Islet of Langerhans (tissue), 1 donor: ENCODE data around the gene SNCG.
"Not testable (repeated sequence)": the region's sequence is repeated elsewhere in the genome, so short reads cannot be mapped to it uniquely, and the experiment has no call there.

ENCODE experiments used
- FAIRE-seq: peaks from one replicate; lab custom pipeline; 2011; peaks lifted over from hg19 to GRCh38; lab: Jason Lieb, UNC

SNCG gene

DNA sequence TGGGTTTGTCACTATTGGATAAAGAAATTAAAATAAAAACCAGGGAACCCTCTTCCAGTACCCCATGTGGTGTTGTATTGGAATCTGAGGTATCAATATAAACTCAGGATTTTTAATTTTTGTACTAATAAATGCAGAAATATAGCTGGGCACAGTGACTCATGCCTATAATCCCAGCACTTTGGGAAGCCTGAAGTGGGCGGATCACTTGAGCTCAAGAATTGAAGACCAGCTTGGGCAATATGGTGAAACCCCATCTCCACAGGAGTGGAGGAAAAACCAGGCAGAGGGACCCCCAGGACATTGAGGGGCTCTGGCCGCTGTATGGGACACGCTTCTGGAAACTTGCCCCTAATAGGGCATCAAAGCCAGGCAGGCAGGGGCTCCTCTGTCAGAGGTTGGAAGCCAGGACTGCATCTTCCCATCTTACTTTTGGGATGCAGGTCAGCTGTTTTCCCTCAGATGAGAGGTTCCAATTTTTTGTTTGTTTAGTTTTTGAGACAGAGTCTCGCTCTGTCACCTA is 21.0 kb downstream of the SNCG start:
- FAIRE-seq: no peak

DNA sequence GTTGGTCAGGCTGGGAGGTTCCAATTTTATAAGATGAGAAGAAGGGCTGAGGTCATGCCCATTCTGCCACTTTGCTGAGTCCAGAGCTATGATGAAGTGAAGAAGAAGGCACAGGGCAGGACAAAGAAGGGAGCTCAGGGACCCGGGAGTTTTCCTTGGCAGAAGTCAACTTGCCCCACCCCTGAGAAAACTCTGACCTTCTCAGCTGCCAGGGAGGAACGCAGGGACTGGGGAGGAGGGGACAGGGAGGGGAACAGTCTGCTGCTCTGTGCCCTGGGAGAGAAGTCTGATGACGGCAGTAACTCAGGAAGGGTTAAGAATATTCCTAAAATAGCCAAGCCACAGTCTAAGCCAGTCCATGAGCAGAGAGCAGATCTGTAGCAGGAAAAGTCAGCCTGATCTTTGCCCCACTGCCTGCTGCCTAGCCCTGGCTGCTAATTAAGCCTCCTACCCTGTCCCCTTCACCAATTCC is 21.6 kb downstream of the SNCG start:
- no peak for FAIRE-seq

DNA sequence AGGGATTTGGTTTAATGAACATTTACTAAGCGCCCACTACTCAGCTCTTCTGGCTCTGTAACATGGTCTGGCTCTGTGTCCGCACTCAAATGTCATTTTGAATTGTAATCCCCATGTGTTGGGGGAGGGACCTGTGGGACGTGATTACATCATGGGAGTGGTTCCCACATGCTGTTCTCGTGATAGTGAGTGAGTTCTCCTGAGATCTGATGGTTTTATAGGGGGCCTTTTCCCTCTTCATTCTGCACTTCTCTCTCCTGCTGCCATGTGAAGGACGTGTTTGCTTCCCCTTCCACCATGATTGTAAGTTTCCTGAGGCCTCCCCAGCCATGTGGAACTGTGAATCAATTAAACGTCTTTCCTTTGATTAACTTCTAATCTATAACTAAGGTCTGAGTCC is 22.6 kb downstream of the SNCG start:
- FAIRE-seq: not testable (repeated sequence)

DNA sequence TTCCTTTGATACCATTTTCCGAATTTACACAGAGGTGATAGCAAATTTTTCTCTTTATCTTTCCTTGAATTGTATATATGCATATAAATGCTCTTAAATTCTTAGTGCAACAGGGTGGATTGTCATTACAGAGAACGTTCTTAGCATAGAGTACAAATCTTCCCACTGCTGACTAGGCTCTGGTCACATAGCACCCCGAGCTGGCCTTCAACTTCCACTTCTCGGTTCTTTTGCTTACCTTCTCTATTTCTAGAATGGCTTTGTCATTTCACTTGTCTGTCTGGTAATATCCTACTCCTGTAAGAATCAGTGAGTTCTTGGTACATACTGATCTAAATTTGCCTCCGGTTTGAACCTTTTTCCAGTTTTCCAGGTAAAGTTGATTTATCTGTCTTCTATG is 23.3 kb downstream of the SNCG start:
- FAIRE-seq: no peak

DNA sequence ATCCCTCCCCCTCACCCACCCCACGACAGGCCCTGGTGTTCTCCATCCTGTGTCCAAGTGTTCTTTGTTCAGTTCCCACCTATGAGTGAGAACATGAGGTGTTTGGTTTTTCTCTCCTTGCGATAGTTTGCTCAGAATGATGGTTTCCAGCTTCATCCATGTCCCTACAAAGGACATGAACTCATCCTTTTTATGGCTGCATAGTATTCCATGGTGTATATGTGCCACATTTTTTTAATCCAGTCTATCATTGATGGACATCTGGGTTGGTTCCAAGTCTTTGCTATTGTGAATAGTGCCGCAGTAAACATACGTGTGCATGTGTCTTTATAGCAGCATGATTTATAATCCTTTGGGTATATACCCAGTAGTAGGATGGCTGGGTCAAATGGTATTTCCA is 26.1 kb downstream of the SNCG start:
- not testable (repeated sequence) for FAIRE-seq

DNA sequence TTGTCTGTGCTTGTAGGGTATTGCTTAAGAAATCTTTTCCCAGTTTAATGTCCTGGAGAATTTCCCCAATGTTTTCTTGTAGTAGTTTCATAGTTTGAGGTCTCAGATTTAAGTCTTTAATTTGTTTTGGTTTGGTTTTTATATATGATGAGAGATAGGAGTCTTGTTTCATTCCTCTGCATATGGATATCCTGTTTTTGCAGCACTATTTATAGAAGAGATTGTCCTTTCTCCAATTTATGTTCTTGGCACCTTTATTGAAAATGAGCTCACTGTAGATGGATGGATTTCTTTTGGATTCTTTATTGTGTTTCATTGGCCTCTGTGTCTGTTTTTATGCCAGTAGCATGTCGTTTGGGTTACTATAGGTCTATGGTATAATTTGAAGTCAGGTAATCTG is 30.1 kb downstream of the SNCG start:
- no peak for FAIRE-seq

DNA sequence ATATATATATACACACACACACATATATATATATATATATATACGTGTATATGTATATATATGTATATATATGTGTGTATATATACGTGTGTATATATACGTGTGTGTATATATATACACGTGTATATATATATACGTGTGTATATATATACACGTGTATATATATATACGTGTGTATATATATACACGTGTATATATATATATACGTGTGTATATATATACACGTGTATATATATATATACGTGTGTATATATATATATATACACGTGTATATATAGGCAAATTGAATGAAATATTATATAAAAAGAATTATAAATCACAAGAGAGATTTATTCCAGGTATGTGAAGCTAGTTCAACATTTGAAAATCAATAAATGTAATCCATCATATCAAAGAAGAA is 33.0 kb downstream of the SNCG start:
- not testable (repeated sequence) for FAIRE-seq

DNA sequence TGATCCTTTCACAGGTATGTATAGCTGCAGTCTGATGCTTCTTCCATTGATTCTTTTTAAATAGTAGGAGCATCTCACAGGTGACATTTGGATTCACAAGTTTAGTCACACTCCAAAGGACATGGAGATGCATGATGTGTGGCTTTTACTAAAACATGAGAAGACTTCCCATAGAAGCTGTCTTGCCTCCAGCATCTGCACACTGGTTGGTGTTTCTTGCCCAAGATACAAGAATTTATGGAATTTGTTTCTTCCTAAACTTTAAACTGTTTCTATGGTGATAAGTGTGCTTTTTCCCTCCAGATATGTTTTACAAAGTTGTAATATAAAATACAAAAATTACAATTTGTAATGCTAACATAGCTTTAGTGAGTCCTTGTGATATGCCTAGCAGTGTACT is 34.1 kb downstream of the SNCG start:
- FAIRE-seq: no peak

DNA sequence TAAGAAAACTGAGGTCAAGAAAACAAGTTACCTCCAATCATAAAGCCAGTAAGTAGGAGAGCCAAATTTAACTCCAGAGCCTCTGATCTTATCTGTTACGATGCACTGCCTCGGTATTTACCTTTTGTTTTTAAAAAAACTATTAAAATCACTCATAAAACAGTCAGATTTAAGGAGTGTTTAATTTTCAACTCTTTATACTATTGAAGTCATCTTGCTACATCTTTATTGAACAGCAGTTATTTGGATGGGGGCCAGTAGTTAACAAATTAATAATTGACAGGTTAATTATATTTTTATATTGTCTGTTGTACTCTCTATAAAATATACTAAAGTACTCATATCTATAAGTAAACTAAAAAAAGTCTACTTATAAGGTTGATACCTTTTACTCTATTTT is 34.5 kb downstream of the SNCG start:
- no peak for FAIRE-seq

DNA sequence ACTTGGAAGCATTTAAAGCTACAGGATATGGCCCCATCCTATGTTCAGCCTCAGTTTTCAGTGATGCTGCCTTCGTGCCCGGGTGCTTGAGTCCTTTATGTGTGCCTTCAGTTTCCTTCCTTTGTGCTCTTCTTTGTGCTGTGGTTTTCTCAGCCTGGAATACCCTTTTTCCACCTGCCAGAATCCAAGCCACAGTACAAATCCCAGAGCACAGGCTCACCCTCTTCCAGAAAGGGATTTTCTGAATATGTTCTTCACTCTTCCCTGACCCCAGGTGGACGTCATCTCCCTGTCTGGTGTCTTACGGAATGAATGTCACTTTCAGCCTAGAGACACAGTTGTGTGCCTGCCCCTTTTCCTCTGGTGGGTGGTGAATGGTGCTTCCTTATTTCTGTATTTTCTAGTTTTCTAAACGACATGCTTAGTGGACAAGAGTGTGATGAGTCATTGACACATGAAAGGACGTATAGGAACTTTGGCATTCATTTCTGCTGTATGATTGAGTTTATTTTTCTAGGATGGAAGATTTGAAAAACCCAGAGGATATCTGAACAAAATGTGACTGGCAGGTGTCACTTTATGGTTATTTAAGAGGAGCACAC is 41.5 kb downstream of the SNCG start:
- FAIRE-seq: not testable (repeated sequence)

DNA sequence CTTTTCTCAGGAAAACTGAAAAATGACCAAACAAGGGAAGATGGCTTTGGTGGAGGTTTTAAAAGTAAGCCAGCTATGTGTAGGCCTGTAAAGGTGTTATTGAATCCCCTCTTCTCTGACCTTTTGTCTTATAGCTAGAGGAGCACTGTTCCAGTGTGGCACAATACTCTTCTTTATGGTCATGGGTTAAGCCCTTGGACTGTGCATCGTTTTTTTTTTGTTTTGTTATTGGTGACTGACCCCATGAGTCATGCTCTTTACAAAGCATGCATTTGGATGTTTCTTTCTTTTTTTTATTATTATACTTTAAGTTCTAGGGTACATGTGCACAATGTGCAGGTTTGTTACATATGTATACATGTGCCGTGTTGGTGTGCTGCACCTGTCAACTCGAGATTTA is 42.1 kb downstream of the SNCG start:
- FAIRE-seq: no peak

DNA sequence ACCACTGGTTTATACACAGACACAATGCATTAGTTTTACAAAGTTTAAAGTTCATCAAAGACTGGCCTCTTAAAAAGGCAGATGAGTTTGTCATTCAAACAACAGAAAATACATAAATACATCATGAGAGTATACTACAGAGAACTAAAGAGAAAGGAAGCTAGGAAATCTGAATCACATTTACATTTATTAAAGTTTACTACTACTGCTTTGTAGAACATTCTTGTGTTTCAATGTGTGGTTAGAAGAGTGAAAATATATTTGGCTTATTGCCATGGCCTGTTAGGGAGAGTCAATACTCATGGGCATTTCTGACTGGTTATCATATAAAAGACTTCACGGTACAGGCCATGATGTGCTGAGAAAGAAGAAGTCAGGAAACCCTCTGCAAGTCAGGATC is 48.7 kb downstream of the SNCG start:
- FAIRE-seq: not testable (repeated sequence)

DNA sequence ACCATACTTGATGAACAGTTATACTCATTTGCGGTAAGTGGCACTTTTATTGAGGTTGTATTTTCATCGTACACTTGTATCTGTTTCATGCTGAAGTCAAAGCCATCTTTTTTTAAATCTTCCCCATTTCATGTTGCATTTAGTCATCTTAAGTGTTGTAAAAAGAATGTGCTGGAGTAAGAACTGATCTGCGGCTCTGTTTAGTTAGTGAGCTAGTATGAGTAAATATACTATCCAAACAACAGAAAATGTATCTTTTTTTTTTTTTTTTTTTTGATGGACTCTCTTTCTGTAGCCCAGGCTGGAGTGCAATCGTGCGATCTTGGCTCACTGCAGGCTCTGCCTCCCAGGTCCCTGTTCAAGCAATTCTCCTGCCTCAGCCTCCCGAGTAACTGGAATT is 49.3 kb downstream of the SNCG start:
- not testable (repeated sequence) for FAIRE-seq

DNA sequence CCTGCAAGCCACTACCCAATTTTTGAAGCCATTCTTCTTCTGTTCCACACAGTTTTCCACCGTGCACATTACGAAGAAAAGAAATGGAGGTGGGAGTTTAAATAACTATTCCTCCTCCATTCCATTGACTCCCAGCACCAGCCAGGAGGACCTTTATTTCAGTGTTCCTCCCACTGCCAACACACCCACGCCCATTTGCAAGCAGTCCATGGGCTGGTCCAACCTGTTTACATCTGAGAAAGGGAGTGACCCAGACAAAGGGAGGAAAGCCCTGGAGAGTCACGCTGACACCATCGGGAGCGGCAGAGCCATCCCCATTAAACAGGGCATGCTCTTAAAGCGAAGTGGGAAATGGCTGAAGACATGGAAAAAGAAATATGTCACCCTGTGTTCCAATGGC is 49.9 kb downstream of the SNCG start:
- FAIRE-seq: not testable (repeated sequence)

DNA sequence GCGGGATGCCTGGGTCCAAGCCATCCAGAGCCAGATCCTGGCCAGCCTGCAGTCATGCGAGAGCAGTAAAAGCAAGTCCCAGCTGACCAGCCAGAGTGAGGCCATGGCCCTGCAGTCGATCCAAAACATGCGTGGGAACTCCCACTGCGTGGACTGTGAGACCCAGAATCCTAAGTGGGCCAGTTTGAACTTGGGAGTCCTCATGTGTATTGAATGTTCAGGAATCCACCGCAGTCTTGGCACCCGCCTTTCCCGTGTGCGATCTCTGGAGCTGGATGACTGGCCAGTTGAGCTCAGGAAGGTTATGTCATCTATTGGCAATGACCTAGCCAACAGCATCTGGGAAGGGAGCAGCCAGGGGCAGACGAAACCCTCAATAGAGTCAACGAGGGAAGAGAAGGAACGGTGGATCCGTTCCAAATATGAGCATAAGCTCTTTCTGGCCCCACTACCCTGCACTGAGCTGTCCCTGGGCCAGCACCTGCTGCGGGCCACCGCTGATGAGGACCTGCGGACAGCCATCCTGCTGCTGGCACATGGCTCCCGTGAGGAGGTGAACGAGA is 50.8 kb downstream of the SNCG start:
- FAIRE-seq: not testable (repeated sequence)
